NT2/D1 (cell line): ENCODE measurements around the gene SH3PXD2B.

Source experiments
- DNase-seq: peaks from one replicate; pipeline ENCODE4 v3.0.0-alpha.2; 2011; ENCODE audit warnings: low read depth, low spot score
- H3K27me3 ChIP-seq: 2 replicates; pipeline ENCODE4 v1.6.0; 2011; ENCODE audit warnings: mild to moderate bottlenecking; ENCODE audit not compliant: insufficient read length, insufficient read depth
- H3K36me3 ChIP-seq: 2 replicates; pipeline ENCODE4 v1.6.1; 2011; ENCODE audit warnings: mild to moderate bottlenecking, low read length, mixed read lengths; ENCODE audit not compliant: insufficient read depth, insufficient read length
- H3K4me1 ChIP-seq: 2 replicates; pipeline ENCODE4 v1.5.1; 2011; ENCODE audit not compliant: insufficient read depth, insufficient read length
- H3K4me3 ChIP-seq: 2 replicates; pipeline ENCODE4 v1.5.1; 2011; ENCODE audit warnings: low read depth; ENCODE audit not compliant: insufficient read length
- H3K9ac ChIP-seq: 2 replicates; pipeline ENCODE4 v1.6.0; 2011; ENCODE audit warnings: low read depth; ENCODE audit not compliant: insufficient read length
- H3K9me3 ChIP-seq: 2 replicates; pipeline ENCODE4 v1.5.1; 2011; ENCODE audit warnings: mild to moderate bottlenecking, low read length; ENCODE audit not compliant: insufficient read depth
- SUZ12 ChIP-seq: IDR thresholded peaks from 2 replicates; pipeline ENCODE4 v1.6.1; 2011; ENCODE audit not compliant: insufficient read length, insufficient read depth; ENCODE audit errors: extremely low read depth
- YY1 ChIP-seq: IDR thresholded peaks from 2 replicates; pipeline ENCODE4 v1.6.1; 2011; ENCODE audit not compliant: insufficient read length, insufficient read depth
- ZNF274 ChIP-seq: IDR thresholded peaks from 2 replicates; pipeline ENCODE4 v1.6.1; 2011; ENCODE audit warnings: mild to moderate bottlenecking, low read depth, low read length

SH3PXD2B gene

DNA sequence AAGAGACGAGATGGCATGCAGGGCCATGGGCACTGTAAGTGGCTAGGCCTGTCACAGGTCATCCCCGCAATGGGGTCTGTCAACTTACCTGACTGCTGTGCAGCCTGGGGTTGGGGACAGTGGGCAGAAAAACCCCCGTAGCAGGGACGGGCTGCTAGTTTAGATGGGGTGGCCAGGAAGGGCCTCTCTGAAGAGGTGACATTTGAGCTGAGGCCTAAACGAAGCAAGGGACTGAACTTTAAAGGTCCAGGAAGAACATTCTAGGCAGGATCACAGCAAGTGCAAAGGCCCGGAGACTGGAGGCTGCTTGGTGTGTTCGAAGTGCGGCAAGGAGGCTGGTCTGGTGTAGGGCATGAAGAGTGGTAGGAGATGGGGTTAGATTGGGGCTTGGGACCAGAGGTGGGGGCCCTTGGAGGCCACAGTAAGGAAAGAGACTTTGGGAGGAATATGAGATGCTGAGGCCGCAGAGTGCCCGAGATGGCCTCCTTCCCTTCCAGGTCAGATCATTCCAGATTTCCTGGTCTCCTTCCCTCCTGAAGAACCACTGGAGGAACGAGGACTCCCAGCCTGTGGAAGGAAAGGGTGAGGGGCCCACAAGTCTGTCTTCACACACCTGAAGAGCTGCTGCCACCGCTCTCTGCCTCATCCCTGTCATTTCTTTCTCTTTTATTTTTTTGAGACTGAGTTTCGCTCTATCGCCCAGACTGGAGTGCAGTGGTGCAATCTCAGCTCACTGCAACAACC lies 37.9 kb upstream of the SH3PXD2B start:
- DNase-seq: no peak
- no peak for TF ChIP-seq SUZ12
- no peak for TF ChIP-seq YY1
- no peak for TF ChIP-seq ZNF274
- no peaks in the 10 kb centered on the region; the same call in 1 of the 2 replicates for H3K9me3 ChIP-seq
- peaks cover 6% of the 10 kb centered on the region for H3K4me1 ChIP-seq
- H3K27me3 ChIP-seq: peaks cover 2% of the 10 kb centered on the region
- no peak overlapping the region for H3K4me3 ChIP-seq
- no peaks in the 10 kb centered on the region for H3K36me3 ChIP-seq
- no peak overlapping the region for H3K9ac ChIP-seq

GRCh38 chr5:172491481-172491880 lies 37.2 kb upstream of the SH3PXD2B start:
- peaks cover 6% of the 10 kb centered on the region for H3K4me1 ChIP-seq
- H3K9ac ChIP-seq: no peak overlapping the region
- no peaks in the 10 kb centered on the region; the same call in 1 of the 2 replicates for H3K9me3 ChIP-seq
- TF ChIP-seq ZNF274: no peak
- TF ChIP-seq YY1: no peak
- no peak for TF ChIP-seq SUZ12
- H3K4me3 ChIP-seq: no peak overlapping the region
- DNase-seq: no peak
- peaks cover 2% of the 10 kb centered on the region for H3K27me3 ChIP-seq
- H3K36me3 ChIP-seq: no peaks in the 10 kb centered on the region

GRCh38 chr5:172490514-172491461 lies 36.5 kb upstream of the SH3PXD2B start:
- H3K9me3 ChIP-seq: no peaks in the 10 kb centered on the region; the same call in 1 of the 2 replicates
- H3K4me3 ChIP-seq: no peak overlapping the region
- TF ChIP-seq SUZ12 (no peak), ZNF274 (no peak), YY1 (no peak)
- no peaks in the 10 kb centered on the region for H3K36me3 ChIP-seq
- H3K4me1 ChIP-seq: peaks cover 6% of the 10 kb centered on the region
- no peak for DNase-seq
- H3K9ac ChIP-seq: no peak overlapping the region
- peaks cover 2% of the 10 kb centered on the region for H3K27me3 ChIP-seq

DNA sequence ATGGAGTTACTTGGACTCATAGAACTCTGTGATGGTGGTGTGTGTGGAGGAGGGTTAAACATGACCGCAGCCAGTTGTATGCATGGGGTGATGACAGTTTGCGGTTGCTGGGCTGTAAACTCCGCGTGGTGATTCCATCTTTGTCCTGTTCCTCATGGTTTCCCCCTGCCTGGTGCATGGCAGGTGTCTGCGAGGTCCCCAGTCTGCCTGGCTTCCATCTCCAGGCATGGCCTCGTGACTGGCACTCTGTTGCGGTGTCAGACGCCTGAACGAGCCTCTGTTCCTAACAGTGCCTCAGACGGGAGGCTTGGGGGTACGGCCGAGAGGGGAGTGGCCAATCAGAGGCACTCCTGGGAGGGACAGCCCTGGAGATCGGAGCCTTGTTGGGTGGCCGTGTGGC lies 33.9 kb upstream of the SH3PXD2B start:
- no peaks in the 10 kb centered on the region for H3K4me1 ChIP-seq

GRCh38 chr5:172487671-172488070 lies 33.3 kb upstream of the SH3PXD2B start:
- Histone ChIP-seq H3K27me3 (peaks cover 2% of the 10 kb centered on the region), H3K9me3 (no peaks in the 10 kb centered on the region), H3K4me1 (no peaks in the 10 kb centered on the region), H3K9ac (no peak overlapping the region), H3K36me3 (no peaks in the 10 kb centered on the region), H3K4me3 (no peak overlapping the region)
- DNase-seq: no peak
- TF ChIP-seq YY1 (no peak), SUZ12 (no peak), ZNF274 (no peak)

More for the DNA sequence above, 33.9 kb upstream of the SH3PXD2B start:
- Histone ChIP-seq H3K27me3 (peaks cover 2% of the 10 kb centered on the region), H3K36me3 (no peaks in the 10 kb centered on the region), H3K9me3 (no peaks in the 10 kb centered on the region), H3K4me3 (no peak overlapping the region), H3K9ac (no peak overlapping the region)
- TF ChIP-seq ZNF274 (no peak), SUZ12 (no peak), YY1 (no peak)
- no peak for DNase-seq

DNA sequence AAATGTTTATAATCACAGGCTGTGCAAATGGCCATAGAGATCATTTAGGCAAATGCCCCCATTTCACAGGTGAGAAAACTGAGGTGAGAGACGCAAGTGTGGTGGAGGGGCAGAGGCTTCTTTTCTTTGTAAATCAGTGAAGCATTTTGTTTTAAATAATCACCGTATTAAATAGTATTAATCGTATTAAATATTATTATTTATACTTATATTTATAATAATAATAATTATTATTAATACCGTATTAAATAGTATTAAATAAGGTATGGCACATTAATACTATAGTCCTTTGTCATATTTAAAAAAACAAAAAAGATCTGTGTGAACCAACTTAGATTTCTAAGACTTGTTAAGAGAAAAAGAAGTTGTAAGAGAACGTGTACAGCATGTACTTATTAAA lies 32.6 kb upstream of the SH3PXD2B start:
- DNase-seq: no peak
- Histone ChIP-seq H3K36me3 (no peaks in the 10 kb centered on the region), H3K27me3 (no peaks in the 10 kb centered on the region), H3K9ac (no peak overlapping the region), H3K4me1 (no peaks in the 10 kb centered on the region), H3K4me3 (no peak overlapping the region), H3K9me3 (no peaks in the 10 kb centered on the region)
- TF ChIP-seq ZNF274: no peak
- no peak for TF ChIP-seq SUZ12
- TF ChIP-seq YY1: no peak

GRCh38 chr5:172486451-172486850 lies 32.1 kb upstream of the SH3PXD2B start:
- H3K36me3 ChIP-seq: no peaks in the 10 kb centered on the region
- H3K4me1 ChIP-seq: no peaks in the 10 kb centered on the region
- no peaks in the 10 kb centered on the region for H3K9me3 ChIP-seq
- no peak overlapping the region for H3K9ac ChIP-seq
- no peak for DNase-seq
- H3K27me3 ChIP-seq: no peaks in the 10 kb centered on the region
- no peak overlapping the region for H3K4me3 ChIP-seq
- no peak for TF ChIP-seq ZNF274
- no peak for TF ChIP-seq SUZ12
- TF ChIP-seq YY1: no peak
